GM04503 (cell line): Measurements from ENCODE around the gene INAFM2.

Experiments used
- DNase-seq: peaks from one replicate; pipeline ENCODE4 v3.0.0-alpha.2; 2012; ENCODE audit warnings: low read depth

Gene INAFM2

GRCh38 chr15:40329804-40330203 lies 6.3 kb downstream of the INAFM2 start:
- DNase-seq = no peak

GRCh38 chr15:40330368-40330836 lies 6.9 kb downstream of the INAFM2 start:
- no peak for DNase-seq

GRCh38 chr15:40331026-40331425 lies 7.5 kb downstream of the INAFM2 start:
- no peak for DNase-seq

GRCh38 chr15:40331637-40332036 lies 8.1 kb downstream of the INAFM2 start:
- no peak for DNase-seq

GRCh38 chr15:40332113-40332781 lies 8.8 kb downstream of the INAFM2 start:
- DNase-seq = no peak

- no peak for DNase-seq
Measured at GRCh38 chr15:40333922-40334492, 10.5 kb downstream of the INAFM2 start.

- DNase-seq = no peak
Measured at GRCh38 chr15:40334541-40334940, 11.0 kb downstream of the INAFM2 start.

GRCh38 chr15:40334941-40335795 lies 11.7 kb downstream of the INAFM2 start:
- DNase-seq = no peak

GRCh38 chr15:40335938-40336743 lies 12.6 kb downstream of the INAFM2 start:
- DNase-seq = no peak

- no peak for DNase-seq
Measured at GRCh38 chr15:40336744-40337122, 13.2 kb downstream of the INAFM2 start.

GRCh38 chr15:40337597-40337996 lies 14.1 kb downstream of the INAFM2 start:
- no peak for DNase-seq

GRCh38 chr15:40338041-40338657 lies 14.7 kb downstream of the INAFM2 start:
- no peak for DNase-seq

- peak; percentile 85 for DNase-seq
Measured at GRCh38 chr15:40338921-40339620, 15.6 kb downstream of the INAFM2 start.

- no peak for DNase-seq
Measured at GRCh38 chr15:40339621-40339945, 16.1 kb downstream of the INAFM2 start.

- DNase-seq = peak; percentile 74
Measured at GRCh38 chr15:40340038-40340739, 16.7 kb downstream of the INAFM2 start.

- peak; percentile 71 for DNase-seq
Measured at GRCh38 chr15:40340740-40341400, 17.4 kb downstream of the INAFM2 start, which contains the start of gene CCDC9B. Gene CCDC9B (minus strand): TSS chr15:40340939. CDS start chr15:40340819, 120 bp downstream.

GRCh38 chr15:40342416-40343320 lies 19.2 kb downstream of the INAFM2 start:
- no peak for DNase-seq

- peak; percentile 86 for DNase-seq
Measured at GRCh38 chr15:40343512-40343911, 20.0 kb downstream of the INAFM2 start.

- no peak for DNase-seq
Measured at GRCh38 chr15:40344217-40344616, 20.7 kb downstream of the INAFM2 start.
